ENCODE data around the gene MOSPD2. TPM values are rescaled to one million over a fixed set of nuclear protein-coding genes. Genes with fewer than 3 reads are reported as not detected.

The MOSPD2 gene
- total RNA-seq, 1 experiment from 2014 or later = 6.4 TPM

DNA sequence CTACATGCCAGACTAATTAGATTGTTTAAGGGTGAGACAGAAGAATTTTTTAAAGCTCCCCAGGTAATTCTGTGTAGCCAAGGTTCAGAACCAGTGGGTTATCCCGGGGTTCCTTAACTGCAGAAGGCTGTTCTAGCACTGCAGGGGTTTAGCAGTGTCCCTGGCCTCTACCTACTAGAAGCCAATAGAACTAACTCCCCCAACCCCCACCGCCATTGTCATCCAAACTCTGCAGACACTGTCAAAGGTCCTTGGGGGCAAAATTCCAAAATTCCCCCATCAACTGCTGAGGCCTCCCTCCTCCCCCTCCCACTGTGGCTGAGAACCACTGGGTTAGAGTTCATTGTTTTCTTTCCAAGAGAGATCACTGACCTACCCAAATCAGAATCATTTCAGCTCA is 66.4 kb downstream of the MOSPD2 start:
- Histone ChIP-seq H2BK12ac (ENCODE audit: insufficient read length, low read depth, low read length) (no peak overlapping the region), H3K18ac (ENCODE audit: insufficient read length, low read depth, low read length) (no peak overlapping the region), H2AK5ac (ENCODE audit: insufficient read length, low read length) (no peak overlapping the region), H4K91ac (ENCODE audit: insufficient read length, low read depth, low read length) (no peak overlapping the region), H2BK15ac (ENCODE audit: low read depth, low read length) (no peak overlapping the region), H3K9me3 (ENCODE audit: control insufficient read depth, low read depth, low read length) (peaks cover 6% of the 10 kb centered on the region), H3K14ac (ENCODE audit: insufficient read depth, low read length) (no peak overlapping the region), H3K4ac (ENCODE audit: low read depth, low read length) (no peak overlapping the region), H3K23me2 (ENCODE audit: insufficient read length, low read depth, low read length, poor library complexity, severe bottlenecking) (no peaks in the 10 kb centered on the region), H3K79me2 (ENCODE audit: insufficient read depth, low read length) (no peaks in the 10 kb centered on the region), H2BK120ac (ENCODE audit: low read depth, low read length, poor library complexity, severe bottlenecking) (no peak overlapping the region), H3T11ph (ENCODE audit: low read length) (no peak overlapping the region), H2AFZ (ENCODE audit: low read length) (no peak overlapping the region), H3K27ac (ENCODE audit: insufficient read length, low read depth, low read length) (no peak overlapping the region), H3K4me1 (ENCODE audit: insufficient read depth, low read length) (no peaks in the 10 kb centered on the region), H3K9ac (ENCODE audit: extremely low read depth, insufficient read length, low read length) (no peak overlapping the region), H3K79me1 (ENCODE audit: insufficient read depth, low read depth, low read length, poor library complexity, severe bottlenecking) (no peaks in the 10 kb centered on the region), H3K27me3 (ENCODE audit: insufficient read depth, low read length) (no peaks in the 10 kb centered on the region), H3K4me2 (ENCODE audit: insufficient read depth, insufficient read length, low read length) (no peak overlapping the region), H3K56ac (ENCODE audit: insufficient read length, low read depth, low read length) (no peak overlapping the region), H4K5ac (ENCODE audit: insufficient read length, low read depth, low read length) (no peak overlapping the region), H4K20me1 (ENCODE audit: control insufficient read depth, insufficient read depth, insufficient read length) (no peaks in the 10 kb centered on the region), H2BK5ac (ENCODE audit: insufficient read length, low read length) (no peak overlapping the region), H3K23ac (ENCODE audit: insufficient read length, low read depth, low read length) (no peak overlapping the region), H4K8ac (replicated peaks; ENCODE audit: insufficient read length, low read depth, low read length) (no peak overlapping the region), H2BK20ac (ENCODE audit: low read depth, low read length, poor library complexity, severe bottlenecking) (no peak overlapping the region)
- H3K4me3 Mint-ChIP-seq = no peak overlapping the region
- H3K9me3 Mint-ChIP-seq = peaks cover 74% of the 10 kb centered on the region in 2 experiments
- TF ChIP-seq, protein P1, sequence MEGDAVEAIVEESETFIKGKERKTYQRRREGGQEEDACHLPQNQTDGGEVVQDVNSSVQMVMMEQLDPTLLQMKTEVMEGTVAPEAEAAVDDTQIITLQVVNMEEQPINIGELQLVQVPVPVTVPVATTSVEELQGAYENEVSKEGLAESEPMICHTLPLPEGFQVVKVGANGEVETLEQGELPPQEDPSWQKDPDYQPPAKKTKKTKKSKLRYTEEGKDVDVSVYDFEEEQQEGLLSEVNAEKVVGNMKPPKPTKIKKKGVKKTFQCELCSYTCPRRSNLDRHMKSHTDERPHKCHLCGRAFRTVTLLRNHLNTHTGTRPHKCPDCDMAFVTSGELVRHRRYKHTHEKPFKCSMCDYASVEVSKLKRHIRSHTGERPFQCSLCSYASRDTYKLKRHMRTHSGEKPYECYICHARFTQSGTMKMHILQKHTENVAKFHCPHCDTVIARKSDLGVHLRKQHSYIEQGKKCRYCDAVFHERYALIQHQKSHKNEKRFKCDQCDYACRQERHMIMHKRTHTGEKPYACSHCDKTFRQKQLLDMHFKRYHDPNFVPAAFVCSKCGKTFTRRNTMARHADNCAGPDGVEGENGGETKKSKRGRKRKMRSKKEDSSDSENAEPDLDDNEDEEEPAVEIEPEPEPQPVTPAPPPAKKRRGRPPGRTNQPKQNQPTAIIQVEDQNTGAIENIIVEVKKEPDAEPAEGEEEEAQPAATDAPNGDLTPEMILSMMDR (conservative IDR thresholded peaks at IDR 0.05) = no peak
- H3K27ac Mint-ChIP-seq = no peak overlapping the region
- no peaks in the 10 kb centered on the region; a peak in 1 of 7 replicates for H3K36me3 Mint-ChIP-seq (ENCODE audit: insufficient read depth in 1 of 3, low read depth in 3 of 3)
- peak; percentile 26 for DNase-seq
- peaks cover 0 to 2% of the 10 kb centered on the region in 2 experiments; a peak in 1 of 4 replicates for H3K4me1 Mint-ChIP-seq
- WGBS (ENCODE audit: extremely low coverage, insufficient read length, low lambda C conversion rate) = no CpG with 5 or more reads among the region's 2 CpGs
- H3K27me3 Mint-ChIP-seq (ENCODE audit: low read depth) = no peaks in the 10 kb centered on the region

All from H9 (cell line).